ENCODE results near the gene OTOR. TPM values are rescaled to one million over a fixed set of nuclear protein-coding genes. Genes with fewer than 3 reads are reported as not detected.

Gene OTOR
- total and polyA plus RNA-seq, 2 of the 13 experiments (the other 11 are each of a cell fraction or from before 2014, with no cell fraction given), result not detected

GRCh38 chr20:16761305-16761829 lies 13.2 kb downstream of the OTOR start:
- ATAC-seq, result peak; percentile 96
- Histone ChIP-seq H3K27me3 (ENCODE audit: control insufficient read depth in 1 of 2, insufficient read depth in 2 of 2, low read length in 2 of 2) (no peaks in the 10 kb centered on the region; a peak in 1 of 5 replicates), H3K9me3 (ENCODE audit: low read length) (no peaks in the 10 kb centered on the region), H4K20me1 (ENCODE audit: insufficient read depth, low read length) (no peaks in the 10 kb centered on the region), H3K9ac (ENCODE audit: insufficient read depth, low read depth, low read length) (no peak overlapping the region), H2AFZ (ENCODE audit: low read length) (peak overlapping the region; percentile 60), H3K79me2 (ENCODE audit: insufficient read depth, low read length) (no peaks in the 10 kb centered on the region), H3K4me2 (ENCODE audit: low read depth, low read length) (peak overlapping the region; percentile 19; the same call in 1 of the 2 replicates), H3K4me1 (ENCODE audit: insufficient read depth, low read length) (peaks cover 10% of the 10 kb centered on the region; the same call in 1 of the 2 replicates), H3K4me3 (replicated peaks in 1 of 3; ENCODE audit: insufficient read depth in 1 of 3, low read depth in 2 of 3, low read length in 3 of 3) (no peak overlapping the region), H3K36me3 (replicated peaks in 1 of 2; ENCODE audit: control insufficient read depth in 1 of 2, insufficient read depth in 2 of 2, low read length in 2 of 2) (no peaks in the 10 kb centered on the region), H3K27ac (ENCODE audit: extremely low read length, insufficient read depth, low read length) (no peak overlapping the region)
- ChIA-PET POLR2A (no interaction called here), CTCF (ENCODE audit: low intra/inter-chr PET ratio, low total read pairs) (interaction anchor here (0.7 to 2.2 kb wide), 5 partner anchors 58 to 1053 kb away, joined by 3 to 28 read pairs (median 5); no protein-coding TSS in a partner anchor)
- peak; percentile 77 for DNase-seq (ENCODE audit: low spot score)
- whole genome bisulfite sequencing (ENCODE audit: low lambda C conversion rate), result 1% methylated on average over 3 of the region's 3 CpGs
- intact Hi-C loops (cut with micrococcal nuclease; ENCODE audit: unreplicated experiment) (loop anchor here (1.0 kb wide), 5 partner anchors 60 to 1052 kb away; no protein-coding TSS in a partner anchor), in situ Hi-C loops (cut with HindIII; ENCODE audit: extremely low pct_ligation_motif_present, low pct_unique_long_range_greater_than_20kb) (loop anchor here (5.0 to 10.0 kb wide), 3 partner anchors 64 to 1057 kb away; no protein-coding TSS in a partner anchor)
- BruUV-seq (replicated peaks), result no TSS peak
- peak; percentile 94 for FAIRE-seq
- no peak for TF ChIP-seq MEIS2 (CRISPR knock-in tag; IDR thresholded peaks at IDR 0.05)
- no peak for TF ChIP-seq ZNF496 (CRISPR knock-in tag; IDR thresholded peaks at IDR 0.05; ENCODE audit: insufficient replicate concordance)
- TF ChIP-seq KLF11 (CRISPR knock-in tag; IDR thresholded peaks at IDR 0.05), result no peak
- no peak for TF ChIP-seq NKX3-1 (CRISPR knock-in tag; IDR thresholded peaks at IDR 0.05)
- no peak for TF ChIP-seq GRHL1 (CRISPR knock-in tag; conservative IDR thresholded peaks at IDR 0.05)
- TF ChIP-seq ZNF713 (CRISPR knock-in tag; IDR thresholded peaks at IDR 0.05), result no peak
- TF ChIP-seq ZNF44 (CRISPR knock-in tag; IDR thresholded peaks at IDR 0.05), result no peak
- TF ChIP-seq RFX5 (IDR thresholded peaks at IDR 0.05; ENCODE audit: low read depth, low read length), result no peak
- TF ChIP-seq RBM22 (optimal IDR thresholded peaks at IDR 0.05; ENCODE audit: low read length), result no peak
- TF ChIP-seq NAIF1 (CRISPR knock-in tag; IDR thresholded peaks at IDR 0.05; ENCODE audit: borderline replicate concordance), result no peak; the same call in 1 of the 2 replicates
- no peak for TF ChIP-seq ZBTB2 (CRISPR knock-in tag; IDR thresholded peaks at IDR 0.05; ENCODE audit: low read depth)
- no peak for TF ChIP-seq GLI4 (CRISPR knock-in tag; IDR thresholded peaks at IDR 0.05; ENCODE audit: borderline replicate concordance)
- TF ChIP-seq SMAD3 (CRISPR knock-in tag; IDR thresholded peaks at IDR 0.05), result peak; percentile 67; the same call in 1 of the 2 replicates
- no peak for TF ChIP-seq ZNF75D (CRISPR knock-in tag; IDR thresholded peaks at IDR 0.05; ENCODE audit: borderline replicate concordance)
- no peak for TF ChIP-seq ZBTB14 (CRISPR knock-in tag; IDR thresholded peaks at IDR 0.05)
- 0 out of 2 replicates have a peak, but pooled peaks have one; percentile 17 for TF ChIP-seq ELF3 (CRISPR knock-in tag; IDR thresholded peaks at IDR 0.05)
- TF ChIP-seq ARID5B (CRISPR knock-in tag; IDR thresholded peaks at IDR 0.05), result peak; percentile 55; the same call in 1 of the 2 replicates

Measured in HepG2 (cell line).